Ammon's horn (tissue), 1 donor: ENCODE measurements around the gene NRIP3.
"Not testable (repeated sequence)": the region's sequence is repeated elsewhere in the genome, so short reads cannot be mapped to it uniquely, and the experiment has no call there.

Experiments
- DNase-seq: peaks from one replicate; pipeline ENCODE4 v3.0.0-alpha.2; 2016; ENCODE audit warnings: low spot score

NRIP3 gene

GRCh38 chr11:8971196-8971923, 32.4 kb downstream of the NRIP3 start:
- DNase-seq, result no peak

GRCh38 chr11:8967184-8967583, 36.6 kb downstream of the NRIP3 start:
- no peak for DNase-seq

DNA sequence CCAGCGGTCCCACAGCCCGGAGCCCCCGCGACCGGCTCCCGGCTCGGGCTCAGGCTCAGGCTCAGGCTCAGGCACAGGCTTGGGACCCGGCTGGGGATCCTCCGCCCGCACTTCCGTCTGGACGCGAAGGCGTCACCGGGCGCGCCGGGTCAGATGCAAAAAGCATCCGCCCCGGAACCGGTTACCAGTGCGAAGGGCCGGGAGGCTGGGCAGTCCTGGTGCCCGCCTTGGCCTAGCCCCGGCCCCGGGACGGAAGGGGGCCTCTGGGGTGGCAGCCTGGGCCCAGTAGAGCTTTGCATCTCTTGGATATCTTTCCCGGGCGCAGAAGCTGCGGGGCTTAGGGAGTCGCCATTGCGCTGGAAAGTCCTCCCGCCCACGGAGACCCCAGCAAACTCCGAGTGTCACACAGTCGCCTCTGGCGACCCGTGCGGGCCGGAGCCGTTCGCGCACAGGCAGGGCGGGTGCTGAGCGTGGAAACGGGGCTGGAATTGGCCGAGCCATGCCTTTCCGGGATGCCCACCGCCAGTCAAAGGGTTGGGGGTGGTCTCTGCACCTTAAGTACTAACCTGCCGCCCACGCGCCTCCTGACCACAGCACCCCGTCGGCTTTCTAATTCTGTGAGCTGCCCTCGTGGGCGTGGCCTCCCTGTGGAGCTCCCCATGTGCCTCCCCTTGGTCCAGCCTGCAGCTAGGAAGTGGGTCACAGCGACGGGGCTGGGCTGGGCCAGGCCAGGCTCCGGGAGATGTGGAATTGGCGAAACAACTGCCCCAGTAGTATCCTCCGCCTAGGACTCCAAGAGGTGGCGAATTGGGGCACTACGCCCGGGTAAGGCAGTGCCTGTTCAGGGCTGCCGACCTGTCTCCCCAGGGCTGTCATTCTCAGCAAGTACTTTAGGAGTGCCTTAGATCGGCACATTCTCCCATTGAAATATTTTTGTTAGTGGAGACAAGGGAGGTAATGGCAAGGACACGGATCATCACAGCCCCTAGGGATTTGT, 39.2 kb downstream of the NRIP3 start, which contains the start of gene TMEM9B:
Gene TMEM9B (minus strand): TSS at position 119 of the 997 bp plus-strand sequence. CDS start 129 bp downstream, outside the sequence.
- peak; percentile 91 for DNase-seq

GRCh38 chr11:8963569-8964323, 40.1 kb downstream of the NRIP3 start:
- peak; percentile 81 for DNase-seq

- no peak for DNase-seq
Measured at GRCh38 chr11:8962841-8963240, 41.0 kb downstream of the NRIP3 start.

DNA sequence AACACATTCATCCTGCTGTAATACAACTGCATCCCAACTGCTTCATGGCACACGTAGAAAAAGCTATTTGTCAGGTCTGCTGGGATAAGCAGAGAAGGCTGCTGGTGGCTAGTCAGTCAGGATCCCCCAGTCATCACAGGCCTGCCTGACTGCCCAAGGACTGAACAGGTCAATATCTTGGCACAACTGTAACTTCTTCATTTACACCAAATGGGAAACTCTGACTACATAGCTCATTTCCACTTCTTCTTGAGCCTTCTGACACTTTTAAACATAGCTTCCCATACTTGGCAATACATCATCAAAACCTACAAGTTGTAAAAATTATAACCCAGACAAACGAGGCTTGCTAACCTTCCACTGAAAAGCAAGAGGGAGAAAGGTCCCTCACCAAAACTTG, 42.4 kb downstream of the NRIP3 start:
- no peak for DNase-seq

DNA sequence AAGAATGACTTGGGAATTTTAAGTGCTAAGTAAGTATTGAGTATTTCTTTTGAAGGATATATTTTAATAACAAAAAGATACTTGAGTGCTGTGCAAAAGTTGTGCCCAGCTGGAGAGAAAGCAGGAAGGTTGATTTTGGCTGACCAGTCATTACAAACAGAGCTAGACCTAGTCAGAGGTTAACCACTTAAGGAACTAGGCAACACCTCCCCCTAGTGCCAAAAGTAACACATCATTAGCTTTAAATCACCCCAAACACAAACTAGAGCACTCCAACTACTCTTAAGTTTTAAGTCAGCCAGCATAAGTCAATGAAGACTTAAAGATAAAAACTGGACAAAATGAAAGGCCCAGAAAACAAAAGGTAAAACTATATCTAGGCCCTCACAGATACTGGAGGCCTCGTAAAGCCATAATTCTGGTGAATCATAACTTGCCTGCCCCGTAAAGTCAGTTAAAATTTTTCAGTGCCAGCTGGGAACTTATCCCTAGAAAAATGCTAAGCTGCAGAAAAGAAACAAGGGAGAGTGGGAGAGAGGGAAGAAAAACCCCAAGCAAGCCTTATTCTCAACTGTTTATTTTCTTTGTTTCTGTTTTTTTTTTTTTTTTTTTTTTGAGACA, 44.1 kb downstream of the NRIP3 start:
- peak; percentile 69 for DNase-seq

DNA sequence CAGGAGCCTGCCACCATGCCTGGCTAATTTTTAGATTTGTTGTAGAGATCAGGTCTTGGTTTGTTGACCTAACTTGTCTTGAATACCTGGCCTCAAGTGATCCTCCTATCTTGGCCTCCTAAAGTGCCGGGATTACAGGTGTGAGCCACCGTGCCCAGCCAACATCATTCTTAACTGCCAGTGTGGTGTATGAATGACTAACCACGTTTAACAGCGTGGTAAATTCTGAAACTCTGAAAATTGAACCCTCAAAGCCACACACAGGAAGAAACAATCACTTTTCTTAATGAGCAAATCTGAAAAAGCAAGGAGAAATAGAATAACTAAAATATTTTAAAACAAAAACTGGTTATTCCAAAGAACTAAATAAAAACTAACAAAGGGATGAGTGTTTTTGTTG, 46.9 kb downstream of the NRIP3 start:
- DNase-seq, result no peak

GRCh38 chr11:8948886-8949285, 54.9 kb downstream of the NRIP3 start:
- no peak for DNase-seq

- DNase-seq, result no peak
Measured at GRCh38 chr11:8947230-8947943, 56.4 kb downstream of the NRIP3 start.

DNA sequence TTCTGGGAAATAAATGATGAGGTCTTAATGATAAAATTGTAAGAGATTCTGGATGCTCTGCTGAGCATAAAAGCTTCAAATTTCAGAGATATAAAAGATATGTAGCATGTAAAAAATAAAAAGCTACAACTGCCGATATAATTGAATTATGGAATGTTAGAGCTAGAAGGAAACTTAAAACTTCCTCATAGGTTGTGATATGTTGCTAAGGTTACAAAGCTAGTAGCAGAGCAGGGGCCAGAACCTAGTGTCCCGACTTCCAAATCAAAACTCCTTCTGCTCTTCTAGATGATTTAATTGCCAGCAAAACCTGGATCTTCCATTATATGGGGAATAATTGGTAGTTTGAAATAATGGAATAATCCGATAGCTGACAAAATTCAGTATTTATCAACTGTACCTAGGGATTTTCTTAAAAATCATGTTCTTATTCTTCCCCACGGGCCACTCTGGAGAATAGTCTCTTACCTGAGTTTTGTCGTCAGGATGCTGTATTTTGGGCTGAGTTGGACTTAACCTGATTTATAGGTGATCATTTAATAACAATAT, 61.2 kb downstream of the NRIP3 start, which contains the start of gene ASCL3:
Gene ASCL3 (minus strand): TSS at position 499 of the 549 bp plus-strand sequence. CDS start 4,855 bp downstream, outside the sequence.
- DNase-seq, result no peak

DNA sequence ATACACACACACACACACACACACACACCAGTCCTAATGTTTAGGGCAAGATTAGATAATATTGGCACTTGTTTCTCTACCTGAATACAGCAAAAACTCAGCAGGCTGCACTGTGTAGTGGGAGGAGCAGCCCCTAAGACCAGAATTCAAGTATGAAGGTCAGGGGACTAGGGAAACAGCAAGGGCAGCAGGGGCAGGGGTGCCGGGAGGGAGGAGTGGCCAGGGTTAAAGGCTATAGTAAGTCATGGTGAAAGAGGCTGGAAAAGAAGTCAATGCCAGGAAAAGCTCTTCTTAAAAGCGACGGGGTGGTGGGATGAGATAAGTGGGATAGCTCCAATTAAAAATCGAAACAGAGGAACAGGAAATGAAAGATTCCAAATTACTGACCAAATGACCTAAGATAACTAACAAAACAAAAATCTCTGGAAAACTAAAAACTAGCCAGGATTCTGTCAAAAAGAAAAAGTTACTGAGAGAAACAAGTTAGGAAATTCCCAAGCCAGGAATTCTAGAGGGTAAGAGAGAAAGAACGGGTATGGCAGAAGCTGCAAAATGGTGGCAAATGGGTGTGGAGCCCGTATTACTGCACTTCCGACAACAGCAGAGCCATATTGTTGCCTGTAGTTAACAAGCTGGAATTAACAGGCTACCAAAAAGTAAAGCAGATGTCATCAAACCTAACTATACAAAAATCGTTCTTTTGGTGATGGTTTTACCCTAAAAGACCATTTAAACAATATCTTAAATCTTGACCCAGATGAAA, 62.3 kb downstream of the NRIP3 start:
- DNase-seq, result no peak

- no peak for DNase-seq
Measured at GRCh38 chr11:8937659-8938058, 66.1 kb downstream of the NRIP3 start.

DNA sequence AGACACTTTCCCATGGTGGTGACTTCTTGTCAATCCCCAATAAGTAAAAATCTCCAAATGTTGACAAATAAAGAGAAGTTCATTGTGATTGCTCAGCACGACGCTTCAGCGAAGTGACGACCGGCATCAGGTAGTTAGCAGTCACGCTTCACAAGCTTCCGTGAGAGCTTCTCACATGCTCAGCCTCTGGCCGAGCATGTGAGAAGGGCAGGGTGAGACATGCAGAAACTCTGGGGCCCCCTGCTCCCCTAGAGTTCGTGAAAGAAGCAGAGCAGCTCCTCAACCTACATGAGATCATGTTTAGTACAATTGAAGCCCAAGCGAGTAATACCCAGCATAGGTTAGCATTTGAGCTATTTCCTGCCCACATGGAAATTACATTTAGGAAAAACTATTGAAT, 66.6 kb downstream of the NRIP3 start:
- no peak for DNase-seq

GRCh38 chr11:8935789-8936188, 68.0 kb downstream of the NRIP3 start:
- DNase-seq, result not testable (repeated sequence)

GRCh38 chr11:8934742-8935488, 68.9 kb downstream of the NRIP3 start:
- no peak for DNase-seq

GRCh38 chr11:8933931-8934330, 69.9 kb downstream of the NRIP3 start:
- DNase-seq, result no peak

- no peak for DNase-seq
Measured at GRCh38 chr11:8932564-8933180, 71.1 kb downstream of the NRIP3 start, which contains the start of gene C11orf16. Gene C11orf16 (minus strand): TSS chr11:8932947. CDS start chr11:8932308, 639 bp downstream.
